GM19463 (cell line): ENCODE results near the gene L3HYPDH.

Experiments used
- ATAC-seq: cut with Tn5 transposase; IDR thresholded peaks from one replicate; pipeline ENCODE4 v1.9.1; 2021; ENCODE audit warnings: mild to moderate bottlenecking, moderate library complexity; ENCODE audit not compliant: unreplicated experiment

L3HYPDH gene

GRCh38 chr14:59483819-59484638 lies at the start of gene L3HYPDH, which contains the start of gene JKAMP:
Gene L3HYPDH, minus strand, starts transcription at chr14:59484408. Its CDS starts 92 bp downstream, at chr14:59484316.
Gene JKAMP, plus strand, starts transcription at chr14:59484517. Its CDS starts 73 bp downstream, at chr14:59484590.
- peak; percentile 79 for ATAC-seq

GRCh38 chr14:59532419-59532818 lies 48.2 kb upstream of the L3HYPDH start:
- ATAC-seq, result no peak

- no peak for ATAC-seq
Measured at GRCh38 chr14:59530349-59530748, 46.1 kb upstream of the L3HYPDH start.

GRCh38 chr14:59529189-59529588 lies 45.0 kb upstream of the L3HYPDH start:
- ATAC-seq, result no peak

GRCh38 chr14:59520224-59520623 lies 36.0 kb upstream of the L3HYPDH start:
- ATAC-seq, result no peak

GRCh38 chr14:59511916-59512575 lies 27.8 kb upstream of the L3HYPDH start:
- no peak for ATAC-seq

GRCh38 chr14:59510966-59511365 lies 26.8 kb upstream of the L3HYPDH start:
- ATAC-seq, result no peak

GRCh38 chr14:59510001-59510400 lies 25.8 kb upstream of the L3HYPDH start:
- ATAC-seq, result no peak

- no peak for ATAC-seq
Measured at GRCh38 chr14:59509101-59509500, 24.9 kb upstream of the L3HYPDH start.

- ATAC-seq, result no peak
Measured at GRCh38 chr14:59507752-59508103, 23.5 kb upstream of the L3HYPDH start.

GRCh38 chr14:59507063-59507751 lies 23.0 kb upstream of the L3HYPDH start:
- peak; percentile 88 for ATAC-seq

- no peak for ATAC-seq
Measured at GRCh38 chr14:59503256-59503655, 19.0 kb upstream of the L3HYPDH start.

- ATAC-seq, result no peak
Measured at GRCh38 chr14:59500732-59501131, 16.5 kb upstream of the L3HYPDH start.

- no peak for ATAC-seq
Measured at GRCh38 chr14:59492384-59492783, 8.2 kb upstream of the L3HYPDH start.

- no peak for ATAC-seq
Measured at GRCh38 chr14:59490756-59491155, 6.5 kb upstream of the L3HYPDH start.

GRCh38 chr14:59484639-59485175 lies 499 bp upstream of the L3HYPDH start:
- ATAC-seq, result peak; percentile 37

- no peak for ATAC-seq
Measured at GRCh38 chr14:59483363-59483762, 845 bp downstream of the L3HYPDH start.

GRCh38 chr14:59482541-59483331 lies 1.5 kb downstream of the L3HYPDH start:
- no peak for ATAC-seq

GRCh38 chr14:59481871-59482540 lies 2.2 kb downstream of the L3HYPDH start:
- no peak for ATAC-seq

GRCh38 chr14:59481407-59481806 lies 2.8 kb downstream of the L3HYPDH start:
- no peak for ATAC-seq
